ENCODE data around the gene GPNMB.

The GPNMB gene

GRCh38 chr7:23264916-23265458 lies 18.4 kb downstream of the GPNMB start:
- TF ChIP-seq CTCF (IDR thresholded peaks at IDR 0.05; ENCODE audit: low read depth, low read length): no peak
- no peak for DNase-seq (ENCODE audit: low read depth in 2 of 2)
- H3K4me3 ChIP-seq (replicated peaks in 1 of 2; ENCODE audit: low read depth in 2 of 2, low read length in 2 of 2): no peak overlapping the region

DNA sequence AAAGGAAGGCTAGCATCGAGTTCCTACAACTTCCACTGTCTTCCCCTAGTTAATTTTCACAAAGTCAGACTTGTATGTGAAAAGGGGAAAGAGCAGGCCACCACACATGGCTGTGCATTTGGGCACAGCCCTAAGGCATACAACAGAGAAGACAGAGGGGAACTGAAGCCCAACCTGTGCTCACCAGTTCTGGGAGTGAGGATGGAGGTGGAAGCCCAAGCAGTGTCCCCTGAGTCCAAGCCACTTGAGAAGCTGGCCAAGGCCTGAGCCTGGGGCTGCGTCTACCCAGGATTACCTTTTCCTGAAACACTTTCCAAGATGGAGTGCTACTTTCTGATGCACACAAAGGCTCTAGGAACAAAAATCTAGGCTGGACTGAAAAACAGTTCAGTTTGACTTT lies 20.3 kb downstream of the GPNMB start:
- DNase-seq (ENCODE audit: low read depth in 2 of 2): no peak
- H3K4me3 ChIP-seq (replicated peaks in 1 of 2; ENCODE audit: low read depth in 2 of 2, low read length in 2 of 2): no peak overlapping the region
- TF ChIP-seq CTCF (IDR thresholded peaks at IDR 0.05; ENCODE audit: low read depth, low read length): no peak

DNA sequence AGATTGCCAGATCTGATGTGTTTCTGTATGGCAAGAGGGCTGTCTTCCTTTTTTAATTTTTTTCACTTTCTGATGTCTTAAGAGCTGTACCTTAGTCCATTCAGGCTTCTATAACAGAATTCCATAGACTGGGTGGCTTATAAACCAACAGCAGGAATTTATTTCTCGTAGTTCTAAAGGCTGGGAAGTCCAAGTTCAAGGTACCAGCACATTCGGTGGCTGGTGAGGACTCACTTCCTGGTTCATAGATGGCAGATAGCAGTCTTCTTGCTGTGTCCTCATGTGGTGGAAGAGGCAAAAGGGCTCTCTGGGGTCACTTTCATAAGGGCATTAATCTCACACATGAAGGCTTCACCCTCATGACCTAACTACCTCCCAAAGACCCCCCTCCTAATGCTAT lies 20.8 kb downstream of the GPNMB start:
- no peak overlapping the region for H3K4me3 ChIP-seq (replicated peaks in 1 of 2; ENCODE audit: low read depth in 2 of 2, low read length in 2 of 2)
- DNase-seq (ENCODE audit: low read depth in 2 of 2): no peak
- no peak for TF ChIP-seq CTCF (IDR thresholded peaks at IDR 0.05; ENCODE audit: low read depth, low read length)

DNA sequence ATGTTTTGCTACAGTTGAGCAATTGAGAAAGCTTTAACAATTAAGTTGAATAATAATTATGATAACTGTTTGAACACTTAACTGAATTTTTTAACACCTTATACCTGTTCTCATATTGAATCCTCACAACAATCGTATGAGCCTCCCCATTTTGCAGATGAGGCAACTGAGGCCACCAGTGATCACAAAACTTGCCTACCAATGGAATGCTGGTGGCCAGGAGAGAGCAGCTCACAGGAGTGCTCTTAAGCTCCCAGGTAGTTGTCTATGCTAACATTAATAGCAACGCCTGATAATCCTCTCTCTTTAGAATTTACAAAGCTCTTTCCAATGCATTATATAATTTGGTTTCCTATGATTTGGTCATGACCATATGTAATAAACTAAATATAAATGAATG lies 21.6 kb downstream of the GPNMB start:
- H3K4me3 ChIP-seq (replicated peaks in 1 of 2; ENCODE audit: low read depth in 2 of 2, low read length in 2 of 2): no peak overlapping the region
- TF ChIP-seq CTCF (IDR thresholded peaks at IDR 0.05; ENCODE audit: low read depth, low read length): no peak
- DNase-seq (ENCODE audit: low read depth in 2 of 2): no peak

- DNase-seq (ENCODE audit: low read depth in 2 of 2): no peak
- TF ChIP-seq CTCF (IDR thresholded peaks at IDR 0.05; ENCODE audit: low read depth, low read length): no peak
- H3K4me3 ChIP-seq (replicated peaks in 1 of 2; ENCODE audit: low read depth in 2 of 2, low read length in 2 of 2): no peak overlapping the region
These were observed 22.2 kb downstream of the GPNMB start for GRCh38 chr7:23268746-23269145.

DNA sequence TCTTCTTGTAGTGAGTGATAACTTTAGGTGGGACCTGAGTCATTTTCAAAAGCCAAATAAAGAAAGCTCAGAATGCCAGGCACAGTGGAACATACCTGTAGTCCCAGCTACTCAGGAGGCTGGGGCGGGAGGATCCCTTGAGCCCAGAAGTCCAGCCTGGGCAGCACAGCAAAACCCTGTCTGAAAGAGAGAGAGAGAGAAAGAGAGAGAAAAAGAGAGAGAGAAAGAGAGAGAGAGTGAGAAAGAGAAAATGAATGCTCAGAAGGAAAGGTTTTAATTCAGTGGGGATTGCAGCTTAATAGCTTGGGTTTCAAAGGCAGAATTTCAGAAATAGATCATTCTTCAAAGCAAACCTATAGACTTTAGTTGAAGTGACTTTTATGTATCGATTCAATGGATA lies 25.7 kb downstream of the GPNMB start:
- H3K4me3 ChIP-seq (replicated peaks in 1 of 2; ENCODE audit: low read depth in 2 of 2, low read length in 2 of 2): no peak overlapping the region
- DNase-seq (ENCODE audit: low read depth in 2 of 2): no peak
- no peak for TF ChIP-seq CTCF (IDR thresholded peaks at IDR 0.05; ENCODE audit: low read depth, low read length)

DNA sequence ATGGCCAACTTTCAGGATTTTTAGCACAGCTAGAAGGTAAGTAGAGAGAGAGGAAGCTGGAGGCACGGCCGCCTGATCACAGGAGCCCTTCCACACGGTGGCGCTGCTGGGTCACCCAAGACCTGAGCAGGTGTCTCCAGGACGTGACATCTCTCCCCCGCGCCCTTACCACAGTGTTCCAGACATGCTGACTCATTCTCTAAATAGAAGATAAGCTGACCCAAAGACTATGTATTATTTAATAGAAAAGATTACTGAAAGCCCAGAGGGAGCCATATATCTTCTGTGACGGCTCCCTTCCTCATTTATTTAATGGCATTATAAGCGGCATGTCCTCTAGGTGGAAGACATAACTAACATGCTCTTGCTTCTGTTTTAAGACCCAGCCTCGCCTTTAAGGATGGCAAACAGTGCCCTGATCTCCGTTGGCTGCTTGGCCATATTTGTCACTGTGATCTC lies 26.6 kb downstream of the GPNMB start:
- peak; percentile 90 for TF ChIP-seq CTCF (IDR thresholded peaks at IDR 0.05; ENCODE audit: low read depth, low read length)
- no peak overlapping the region for H3K4me3 ChIP-seq (replicated peaks in 1 of 2; ENCODE audit: low read depth in 2 of 2, low read length in 2 of 2)
- peak; percentile 89 to 94 for DNase-seq (ENCODE audit: low read depth in 2 of 2)
